Muscle of arm (tissue), 14 donors: ENCODE data around the gene SNPH. TPM values are rescaled to one million over a fixed set of nuclear protein-coding genes. Genes with fewer than 3 reads are reported as not detected.
"Not testable (repeated sequence)": the region's sequence is repeated elsewhere in the genome, so short reads cannot be mapped to it uniquely, and the experiment has no call there.

Experiments
- DNase-seq: peaks from one replicate; pipeline ENCODE4 v3.0.0-alpha.2; 2013
- long read RNA-seq, 11 donors: transcript quantifications; one replicate each; lab custom pipeline, GENCODE V29; 2026
- polyA plus RNA-seq, 12 donors: library from polyadenylated mRNA; unstranded; fragments of 120-200 nt; gene quantifications; one replicate each; pipeline ENCODE4 v1.2.1, GENCODE V29; 2013; ENCODE audit not compliant: insufficient read length in 12 of 12

The SNPH gene, protein sequence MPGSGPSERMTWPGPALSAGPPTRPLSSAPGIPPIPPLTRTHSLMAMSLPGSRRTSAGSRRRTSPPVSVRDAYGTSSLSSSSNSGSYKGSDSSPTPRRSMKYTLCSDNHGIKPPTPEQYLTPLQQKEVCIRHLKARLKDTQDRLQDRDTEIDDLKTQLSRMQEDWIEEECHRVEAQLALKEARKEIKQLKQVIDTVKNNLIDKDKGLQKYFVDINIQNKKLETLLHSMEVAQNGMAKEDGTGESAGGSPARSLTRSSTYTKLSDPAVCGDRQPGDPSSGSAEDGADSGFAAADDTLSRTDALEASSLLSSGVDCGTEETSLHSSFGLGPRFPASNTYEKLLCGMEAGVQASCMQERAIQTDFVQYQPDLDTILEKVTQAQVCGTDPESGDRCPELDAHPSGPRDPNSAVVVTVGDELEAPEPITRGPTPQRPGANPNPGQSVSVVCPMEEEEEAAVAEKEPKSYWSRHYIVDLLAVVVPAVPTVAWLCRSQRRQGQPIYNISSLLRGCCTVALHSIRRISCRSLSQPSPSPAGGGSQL
- 10 to 100 TPM in 1 of 12 donors, 1 to 10 TPM in 10, not detected in 1; 3.7 to 10.4 (median 5.4) TPM for polyA plus RNA-seq
- long read RNA-seq, donor 1, result 0 reads
- long read RNA-seq, donor 2, full-length matches to known transcripts, result 3 of 3 reads
- long read RNA-seq, donor 2, partial matches to known transcripts, result 0 of 3 reads
- long read RNA-seq, donor 2, other reads (novel, unspliced or antisense), result 0 of 3 reads
- long read RNA-seq, donor 3, result 0 reads
- long read RNA-seq, donor 4, full-length matches to known transcripts, result 2 of 2 reads
- long read RNA-seq, donor 4, partial matches to known transcripts, result 0 of 2 reads
- long read RNA-seq, donor 4, other reads (novel, unspliced or antisense), result 0 of 2 reads
- long read RNA-seq, donor 5, full-length matches to known transcripts, result 1 of 1 reads
- long read RNA-seq, donor 5, partial matches to known transcripts, result 0 of 1 reads
- long read RNA-seq, donor 5, other reads (novel, unspliced or antisense), result 0 of 1 reads
- long read RNA-seq, donor 6, result 0 reads
- long read RNA-seq, donor 7, result 0 reads
- long read RNA-seq, donor 8, partial matches to known transcripts, result 0 of 1 reads
- long read RNA-seq, donor 8, other reads (novel, unspliced or antisense), result 0 of 1 reads
- long read RNA-seq, donor 9, full-length matches to known transcripts, result 1 of 1 reads
- long read RNA-seq, donor 9, partial matches to known transcripts, result 0 of 1 reads
- long read RNA-seq, donor 9, other reads (novel, unspliced or antisense), result 0 of 1 reads
- long read RNA-seq, donor 10, full-length matches to known transcripts, result 1 of 1 reads
- long read RNA-seq, donor 10, partial matches to known transcripts, result 0 of 1 reads
- long read RNA-seq, donor 10, other reads (novel, unspliced or antisense), result 0 of 1 reads
- long read RNA-seq, donor 11, full-length matches to known transcripts, result 1 of 1 reads
- long read RNA-seq, donor 11, partial matches to known transcripts, result 0 of 1 reads
- long read RNA-seq, donor 11, other reads (novel, unspliced or antisense), result 0 of 1 reads

DNA sequence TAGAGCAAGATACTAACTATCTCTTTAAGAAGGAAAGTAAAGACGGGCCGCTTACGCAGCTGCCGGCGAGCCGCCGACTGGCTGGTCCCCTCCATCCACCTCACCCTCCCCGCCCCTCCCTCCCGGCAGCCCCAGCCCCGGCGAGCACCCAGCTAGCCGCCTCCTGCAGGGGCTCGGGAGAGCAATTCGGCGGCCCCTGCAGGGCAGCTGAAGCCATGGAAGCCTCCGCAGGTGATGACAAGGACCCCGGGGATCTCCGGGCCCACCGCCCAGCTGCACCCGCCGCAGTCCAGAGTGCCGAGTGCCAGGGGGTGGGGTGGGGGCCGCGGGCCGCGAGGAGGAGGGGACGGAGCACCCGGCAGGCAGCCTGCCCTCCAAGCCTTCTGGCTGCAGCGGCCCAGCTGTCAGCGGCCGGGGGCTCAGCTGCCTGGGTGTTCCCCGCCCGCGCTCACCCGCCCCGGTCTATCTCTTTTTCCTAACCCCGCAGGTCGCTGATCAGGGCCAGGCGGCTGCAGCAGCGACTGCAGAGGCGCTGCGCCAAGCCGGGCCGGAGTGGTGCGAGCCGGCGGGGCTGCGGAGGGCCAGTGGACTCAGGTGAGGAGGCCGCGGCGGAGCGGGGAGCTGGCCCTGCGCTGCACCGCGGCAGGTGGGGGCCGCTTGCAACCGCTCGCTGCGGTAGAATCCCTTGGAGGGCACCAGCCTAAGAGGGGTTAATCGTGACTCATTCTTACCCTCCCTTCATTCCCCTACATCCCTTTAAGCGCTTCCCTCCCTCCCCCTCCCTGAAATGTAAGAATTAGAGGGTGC lies at the start of gene SNPH:
Gene SNPH, plus strand, starts transcription at position 128 of the 807 bp plus-strand sequence. CDS start 29,946 bp downstream, outside the sequence.
- peak; percentile 70 for DNase-seq

- DNase-seq, result not testable (repeated sequence)
Observed at GRCh38 chr20:1216527-1217427, 49.3 kb upstream of the SNPH start.

GRCh38 chr20:1222750-1223149 lies 43.3 kb upstream of the SNPH start:
- DNase-seq, result not testable (repeated sequence)

- no peak for DNase-seq
Observed at GRCh38 chr20:1224205-1224890, 41.7 kb upstream of the SNPH start.

DNA sequence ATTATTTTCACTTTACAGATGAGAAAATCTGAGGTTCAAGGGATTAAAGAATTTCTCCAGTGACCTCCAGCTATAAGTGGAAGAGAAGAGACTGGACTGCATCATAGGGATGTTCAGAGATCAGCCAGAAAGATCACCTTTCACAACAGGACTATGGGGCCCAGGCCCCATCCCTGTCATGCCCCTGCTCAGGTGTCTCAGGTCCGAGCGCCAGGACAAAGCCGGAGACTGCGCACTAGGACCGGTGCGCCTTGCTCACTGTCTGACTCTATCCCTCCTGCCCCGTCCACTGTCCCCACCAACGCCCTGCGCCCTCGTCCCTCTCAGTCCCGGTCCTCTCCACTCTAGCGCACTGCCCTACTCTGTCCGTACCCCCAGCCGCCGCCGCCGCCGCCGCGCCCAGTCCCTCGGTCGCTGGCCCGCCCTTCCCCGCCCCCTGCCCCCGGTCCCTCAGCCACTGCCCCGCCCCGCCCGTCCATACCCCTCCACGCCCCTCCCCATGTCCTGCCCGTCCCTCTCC lies 40.8 kb upstream of the SNPH start:
- no peak for DNase-seq

DNA sequence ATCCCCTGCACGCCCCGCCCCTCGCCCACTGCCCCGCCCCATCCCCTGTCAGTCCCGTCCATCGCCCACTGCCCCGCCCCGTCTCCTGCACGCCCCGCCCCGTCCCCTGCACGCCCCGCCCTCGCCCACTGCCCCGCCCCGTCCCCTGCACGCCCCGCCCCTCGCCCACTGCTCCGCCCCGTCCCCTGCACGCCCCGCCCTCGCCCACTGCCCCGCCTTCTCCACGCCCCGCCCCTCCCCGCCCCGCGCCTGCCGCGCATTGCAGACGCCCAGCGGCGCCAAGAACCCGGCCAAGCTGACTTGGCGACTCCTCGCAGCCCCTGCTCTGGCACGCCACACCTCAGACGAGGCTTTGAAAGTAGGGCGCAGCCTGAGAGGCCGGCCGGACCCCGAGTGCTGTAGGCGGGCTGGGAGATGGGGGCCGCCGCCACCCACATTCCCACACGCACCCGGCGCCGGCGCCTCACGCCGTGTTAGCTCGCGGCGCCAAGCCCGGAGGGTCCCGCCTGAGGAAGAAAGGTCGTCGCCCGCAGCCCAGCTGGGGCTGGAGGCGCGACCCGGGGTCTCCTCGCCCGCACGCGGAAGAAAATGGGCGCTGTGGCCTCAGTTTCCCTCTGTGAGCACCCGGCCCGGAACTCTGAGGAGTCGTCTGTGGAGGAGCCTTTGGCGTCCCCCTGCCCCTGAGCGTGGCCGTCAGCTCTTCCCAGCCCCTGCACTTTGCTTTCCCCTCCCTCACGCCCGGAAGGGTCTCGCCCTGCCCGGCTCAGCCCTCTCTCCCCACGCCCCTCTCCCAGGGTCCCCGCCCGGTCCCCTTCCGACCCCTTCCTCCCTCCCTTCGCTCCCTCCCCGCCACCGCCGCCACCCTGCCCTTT lies 40.1 kb upstream of the SNPH start, which contains the start of gene RAD21L1:
Gene RAD21L1, plus strand, starts transcription at position 262 of the 872 bp plus-strand sequence. CDS start 2,410 bp downstream, outside the sequence.
- peak; percentile 25 for DNase-seq

DNA sequence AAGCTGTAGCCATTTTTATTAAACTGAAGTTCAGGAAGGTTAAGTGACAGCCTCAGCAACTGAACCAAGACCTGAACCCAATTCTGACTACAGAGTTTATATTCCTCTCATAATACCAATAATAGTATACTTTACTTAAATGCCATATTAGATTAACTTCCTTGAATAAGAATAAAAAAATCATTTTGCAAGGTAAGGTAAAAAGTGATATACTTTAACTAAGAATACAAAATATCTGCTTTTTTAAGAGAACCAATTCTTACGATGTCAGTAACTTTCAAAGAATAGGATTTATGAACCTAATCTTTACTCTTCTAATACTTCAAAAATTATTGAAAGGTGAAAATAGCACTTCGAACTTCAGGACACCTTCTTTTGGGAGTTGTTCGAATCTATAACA lies 36.6 kb upstream of the SNPH start:
- no peak for DNase-seq

GRCh38 chr20:1232286-1233111 lies 33.6 kb upstream of the SNPH start:
- no peak for DNase-seq

GRCh38 chr20:1240549-1240948 lies 25.5 kb upstream of the SNPH start:
- no peak for DNase-seq

DNA sequence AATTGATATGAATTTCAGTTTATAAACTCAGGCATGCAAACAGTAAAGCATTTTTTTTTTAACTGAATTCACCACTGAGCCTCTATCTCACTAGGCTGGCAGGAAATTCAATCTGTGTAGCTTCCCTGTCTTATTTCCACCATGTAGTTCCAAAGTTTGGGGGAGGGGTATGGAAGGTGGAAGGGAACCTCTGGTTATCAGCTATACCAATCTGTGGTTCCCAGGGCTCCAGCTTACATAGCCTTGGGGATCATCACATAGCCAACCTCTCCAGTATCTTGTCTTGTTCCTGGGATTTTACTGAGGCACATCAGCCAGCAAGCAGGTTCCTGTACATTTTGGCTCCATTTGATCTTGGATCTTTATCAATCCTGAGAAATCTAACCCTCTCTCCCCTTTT lies 24.6 kb upstream of the SNPH start:
- DNase-seq, result no peak

DNA sequence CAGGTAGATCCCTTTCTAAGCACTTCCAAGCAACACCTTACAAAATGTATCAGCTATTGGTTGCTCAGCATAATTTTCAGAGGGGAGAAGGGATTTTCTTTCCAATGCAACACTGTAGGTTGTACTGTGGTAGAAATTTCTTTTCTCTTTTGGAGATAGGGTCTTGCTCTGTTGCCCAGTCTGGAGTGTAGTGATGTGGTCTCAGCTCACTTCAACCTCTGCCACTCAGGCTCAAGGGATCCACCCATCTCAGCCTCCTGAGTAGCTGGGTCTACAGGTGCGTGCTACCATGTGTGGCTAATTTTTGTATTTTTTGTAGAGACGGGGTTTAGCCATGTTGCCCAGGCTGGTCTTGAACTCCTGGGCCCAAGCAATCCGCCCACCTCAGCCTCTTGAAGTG lies 24.0 kb upstream of the SNPH start:
- no peak for DNase-seq

GRCh38 chr20:1242530-1242929 lies 23.6 kb upstream of the SNPH start:
- DNase-seq, result no peak

- DNase-seq, result no peak
Observed at GRCh38 chr20:1245578-1245977, 20.5 kb upstream of the SNPH start.

GRCh38 chr20:1247689-1248088 lies 18.4 kb upstream of the SNPH start:
- no peak for DNase-seq

DNA sequence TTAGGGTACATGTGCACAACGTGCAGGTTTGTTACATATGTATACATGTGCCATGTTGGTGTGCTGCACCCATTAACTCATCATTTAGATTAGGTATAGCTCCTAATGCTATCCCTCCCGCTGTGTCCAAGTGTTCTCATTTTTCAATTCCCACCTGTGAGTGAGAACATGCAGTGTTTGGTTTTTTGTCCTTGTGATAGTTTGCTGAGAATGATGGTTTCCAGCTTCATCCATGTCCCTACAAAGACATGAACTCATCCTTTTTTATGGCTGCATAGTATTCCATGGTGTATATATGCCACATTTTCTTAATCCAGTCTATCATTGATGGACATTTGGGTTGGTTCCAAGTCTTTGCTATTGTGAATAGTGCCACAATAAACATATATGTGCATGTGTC lies 15.8 kb upstream of the SNPH start:
- DNase-seq, result not testable (repeated sequence)

GRCh38 chr20:1252416-1252815 lies 13.7 kb upstream of the SNPH start:
- no peak for DNase-seq
